ENCODE results near the gene NUP188. TPM values are rescaled to one million over a fixed set of nuclear protein-coding genes. Genes with fewer than 3 reads are reported as not detected.
A peak's percentile ranks its signal among the peaks of the same experiment; 100 is the strongest.

The NUP188 gene
- total and polyA plus RNA-seq, 2 donors: 19.2 to 22.0 TPM

GRCh38 chr9:128969491-128969890 lies 22.0 kb downstream of the NUP188 start:
- H3K4me1 ChIP-seq (ENCODE audit: control insufficient read depth in 2 of 2, insufficient read depth in 2 of 2, low read length in 2 of 2): no peaks in the 10 kb centered on the region
- H3K36me3 ChIP-seq (ENCODE audit: control insufficient read depth in 2 of 2, insufficient read depth in 2 of 2, low read length in 1 of 2): peaks cover 52 to 83% of the 10 kb centered on the region in 2 donors
- H3K9me3 ChIP-seq (ENCODE audit: control insufficient read depth in 2 of 2, insufficient read depth in 1 of 2, low read length in 1 of 2): no peaks in the 10 kb centered on the region
- DNase-seq (ENCODE audit: low read depth in 6 of 9, low spot score in 9 of 9): no peak
- no peak overlapping the region for H3K27ac ChIP-seq (ENCODE audit: low read depth in 1 of 2, low read length in 1 of 2)
- 99% methylated on average over 5 of the region's 5 CpGs for WGBS
- H3K27me3 ChIP-seq (ENCODE audit: control insufficient read depth in 2 of 2, insufficient read depth in 1 of 2, low read length in 1 of 2): no peaks in the 10 kb centered on the region
- no peak overlapping the region for H3K4me3 ChIP-seq (ENCODE audit: low read length in 2 of 2)

DNA sequence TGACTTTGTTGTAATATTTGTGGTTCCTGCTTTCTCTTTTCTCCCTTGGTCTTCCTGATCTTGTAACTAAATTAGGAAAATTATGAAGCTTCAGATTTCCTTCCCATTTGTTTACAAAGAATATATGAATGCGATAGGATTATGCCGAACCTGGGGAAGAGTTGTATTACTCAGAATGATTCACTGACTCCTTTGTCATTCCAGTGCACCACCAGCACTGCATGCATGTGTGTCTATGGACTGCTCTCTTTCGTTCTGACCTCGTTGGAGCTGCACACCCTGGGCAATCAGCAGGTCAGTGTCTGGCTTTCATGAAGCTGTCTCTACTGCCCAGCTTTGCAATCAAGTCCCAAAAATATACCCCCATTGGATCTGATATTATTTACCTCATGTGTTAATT lies 25.5 kb downstream of the NUP188 start:
- Histone ChIP-seq H3K27ac (ENCODE audit: low read depth in 1 of 2, low read length in 1 of 2) (no peak overlapping the region), H3K36me3 (ENCODE audit: control insufficient read depth in 2 of 2, insufficient read depth in 2 of 2, low read length in 1 of 2) (peaks cover 64 to 86% of the 10 kb centered on the region in 2 donors)
- WGBS: 96% methylated on average over 4 of the region's 4 CpGs

GRCh38 chr9:128979111-128979510 lies 31.6 kb downstream of the NUP188 start:
- H3K4me1 ChIP-seq (ENCODE audit: control insufficient read depth in 2 of 2, insufficient read depth in 2 of 2, low read length in 2 of 2): no peaks in the 10 kb centered on the region
- H3K9me3 ChIP-seq (ENCODE audit: control insufficient read depth in 2 of 2, insufficient read depth in 1 of 2, low read length in 1 of 2): no peaks in the 10 kb centered on the region
- H3K4me3 ChIP-seq (ENCODE audit: low read length in 2 of 2): no peak overlapping the region
- WGBS: 97% methylated on average over 3 of the region's 3 CpGs
- H3K36me3 ChIP-seq (ENCODE audit: control insufficient read depth in 2 of 2, insufficient read depth in 2 of 2, low read length in 1 of 2): peaks cover 77 to 89% of the 10 kb centered on the region in 2 donors
- no peak for DNase-seq (ENCODE audit: low read depth in 6 of 9, low spot score in 9 of 9)
- H3K27me3 ChIP-seq (ENCODE audit: control insufficient read depth in 2 of 2, insufficient read depth in 1 of 2, low read length in 1 of 2): no peaks in the 10 kb centered on the region
- H3K27ac ChIP-seq (ENCODE audit: low read depth in 1 of 2, low read length in 1 of 2): no peak overlapping the region

More for the DNA sequence above, 25.5 kb downstream of the NUP188 start:
- Histone ChIP-seq H3K4me3 (ENCODE audit: low read length in 2 of 2) (no peak overlapping the region), H3K27me3 (ENCODE audit: control insufficient read depth in 2 of 2, insufficient read depth in 1 of 2, low read length in 1 of 2) (no peaks in the 10 kb centered on the region), H3K9me3 (ENCODE audit: control insufficient read depth in 2 of 2, insufficient read depth in 1 of 2, low read length in 1 of 2) (no peaks in the 10 kb centered on the region), H3K4me1 (ENCODE audit: control insufficient read depth in 2 of 2, insufficient read depth in 2 of 2, low read length in 2 of 2) (no peaks in the 10 kb centered on the region)
- no peak for DNase-seq (ENCODE audit: low read depth in 6 of 9, low spot score in 9 of 9)

DNA sequence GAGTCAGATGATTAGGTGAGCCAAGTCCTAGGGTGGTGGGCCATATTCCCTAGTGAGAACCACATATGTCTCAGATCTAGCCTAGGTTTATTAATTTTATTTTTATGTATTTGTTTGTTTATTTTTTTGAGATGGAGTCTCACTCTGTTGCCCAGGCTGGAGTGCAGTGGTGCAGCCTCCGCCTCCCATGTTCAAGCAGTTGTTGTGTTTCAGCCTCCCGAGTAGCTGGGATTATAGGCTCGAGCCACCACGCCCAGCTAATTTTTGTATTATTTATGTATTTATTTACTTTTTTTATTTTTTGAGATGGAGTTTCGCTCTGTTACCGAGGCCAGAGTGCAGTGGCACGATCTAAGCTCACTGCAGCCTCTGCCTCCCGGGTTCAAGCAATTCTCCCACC lies 36.0 kb downstream of the NUP188 start:
- H3K9me3 ChIP-seq (ENCODE audit: control insufficient read depth in 2 of 2, insufficient read depth in 1 of 2, low read length in 1 of 2): no peaks in the 10 kb centered on the region
- no peaks in the 10 kb centered on the region for H3K4me1 ChIP-seq (ENCODE audit: control insufficient read depth in 2 of 2, insufficient read depth in 2 of 2, low read length in 2 of 2)
- no peaks in the 10 kb centered on the region for H3K27me3 ChIP-seq (ENCODE audit: control insufficient read depth in 2 of 2, insufficient read depth in 1 of 2, low read length in 1 of 2)
- H3K4me3 ChIP-seq (ENCODE audit: low read length in 2 of 2): no peak overlapping the region
- H3K27ac ChIP-seq (ENCODE audit: low read depth in 1 of 2, low read length in 1 of 2): no peak overlapping the region
- peaks cover 82 to 96% of the 10 kb centered on the region in 2 donors for H3K36me3 ChIP-seq (ENCODE audit: control insufficient read depth in 2 of 2, insufficient read depth in 2 of 2, low read length in 1 of 2)
- 98% methylated on average over 8 of the region's 8 CpGs for WGBS
- no peak for DNase-seq (ENCODE audit: low read depth in 6 of 9, low spot score in 9 of 9)

GRCh38 chr9:128986671-128987070 lies 39.2 kb downstream of the NUP188 start:
- no peaks in the 10 kb centered on the region for H3K9me3 ChIP-seq (ENCODE audit: control insufficient read depth in 2 of 2, insufficient read depth in 1 of 2, low read length in 1 of 2)
- H3K4me3 ChIP-seq (ENCODE audit: low read length in 2 of 2): no peak overlapping the region
- no peaks in the 10 kb centered on the region for H3K4me1 ChIP-seq (ENCODE audit: control insufficient read depth in 2 of 2, insufficient read depth in 2 of 2, low read length in 2 of 2)
- no peaks in the 10 kb centered on the region for H3K27me3 ChIP-seq (ENCODE audit: control insufficient read depth in 2 of 2, insufficient read depth in 1 of 2, low read length in 1 of 2)
- 96% methylated on average over 5 of the region's 5 CpGs for WGBS
- DNase-seq (ENCODE audit: low read depth in 6 of 9, low spot score in 9 of 9): no peak
- no peak overlapping the region for H3K27ac ChIP-seq (ENCODE audit: low read depth in 1 of 2, low read length in 1 of 2)
- H3K36me3 ChIP-seq (ENCODE audit: control insufficient read depth in 2 of 2, insufficient read depth in 2 of 2, low read length in 1 of 2): peaks cover 77 to 96% of the 10 kb centered on the region in 2 donors

DNA sequence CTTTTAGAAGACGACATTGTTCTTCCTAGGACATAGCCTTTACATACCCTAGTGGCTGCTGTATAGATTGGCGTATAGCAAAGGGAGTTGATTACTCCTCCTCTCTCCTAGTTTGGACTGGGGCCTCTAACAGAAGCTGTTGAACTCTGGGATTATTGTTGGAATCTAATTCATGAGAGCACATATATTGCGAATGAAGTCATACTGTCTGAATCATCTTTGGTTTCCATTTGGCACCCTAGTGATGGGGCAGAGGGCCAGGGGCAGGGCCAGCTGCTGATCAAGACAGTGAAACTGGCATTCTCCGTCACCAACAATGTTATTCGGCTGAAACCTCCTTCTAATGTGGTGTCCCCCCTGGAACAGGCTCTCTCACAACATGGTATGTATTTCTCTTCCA lies 40.3 kb downstream of the NUP188 start:
- Histone ChIP-seq H3K9me3 (ENCODE audit: control insufficient read depth in 2 of 2, insufficient read depth in 1 of 2, low read length in 1 of 2) (no peaks in the 10 kb centered on the region), H3K4me3 (ENCODE audit: low read length in 2 of 2) (no peak overlapping the region), H3K27me3 (ENCODE audit: control insufficient read depth in 2 of 2, insufficient read depth in 1 of 2, low read length in 1 of 2) (no peaks in the 10 kb centered on the region), H3K4me1 (ENCODE audit: control insufficient read depth in 2 of 2, insufficient read depth in 2 of 2, low read length in 2 of 2) (no peaks in the 10 kb centered on the region), H3K36me3 (ENCODE audit: control insufficient read depth in 2 of 2, insufficient read depth in 2 of 2, low read length in 1 of 2) (peaks cover 72 to 94% of the 10 kb centered on the region in 2 donors), H3K27ac (ENCODE audit: low read depth in 1 of 2, low read length in 1 of 2) (no peak overlapping the region)
- DNase-seq (ENCODE audit: low read depth in 6 of 9, low spot score in 9 of 9): no peak
- 98% methylated on average over 5 of the region's 5 CpGs for WGBS

DNA sequence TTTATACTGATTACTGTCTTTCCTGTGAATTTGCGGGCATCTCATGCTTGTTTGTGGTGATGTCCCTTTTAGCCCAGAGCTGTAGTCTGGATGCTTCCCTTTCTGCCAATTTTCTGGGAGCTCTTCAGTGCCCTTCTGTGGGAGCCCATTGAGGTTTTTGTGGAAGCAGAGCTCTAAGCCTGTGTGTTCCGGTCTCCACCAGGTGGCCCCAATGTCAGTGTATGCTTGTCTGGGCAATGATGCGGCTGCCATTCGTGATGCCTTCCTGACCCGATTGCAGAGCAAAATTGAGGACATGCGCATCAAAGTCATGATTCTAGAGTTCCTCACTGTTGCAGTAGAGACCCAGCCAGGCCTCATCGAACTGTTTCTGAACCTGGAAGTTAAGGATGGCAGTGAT lies 45.5 kb downstream of the NUP188 start:
- DNase-seq (ENCODE audit: low read depth in 6 of 9, low spot score in 9 of 9): peak in 1 of 9 donors; percentile 22
- Histone ChIP-seq H3K27ac (ENCODE audit: low read depth in 1 of 2, low read length in 1 of 2) (no peak overlapping the region), H3K4me1 (ENCODE audit: control insufficient read depth in 2 of 2, insufficient read depth in 2 of 2, low read length in 2 of 2) (peaks cover 15 to 18% of the 10 kb centered on the region in 2 donors), H3K36me3 (ENCODE audit: control insufficient read depth in 2 of 2, insufficient read depth in 2 of 2, low read length in 1 of 2) (peaks cover 74 to 91% of the 10 kb centered on the region in 2 donors), H3K4me3 (ENCODE audit: low read length in 2 of 2) (no peak overlapping the region), H3K27me3 (ENCODE audit: control insufficient read depth in 2 of 2, insufficient read depth in 1 of 2, low read length in 1 of 2) (no peaks in the 10 kb centered on the region), H3K9me3 (ENCODE audit: control insufficient read depth in 2 of 2, insufficient read depth in 1 of 2, low read length in 1 of 2) (no peaks in the 10 kb centered on the region)
- 95% methylated on average over 7 of the region's 7 CpGs for WGBS

- no peaks in the 10 kb centered on the region for H3K27me3 ChIP-seq (ENCODE audit: control insufficient read depth in 2 of 2, insufficient read depth in 1 of 2, low read length in 1 of 2)
- peak overlapping the region; percentile 64 to 72 for H3K27ac ChIP-seq (ENCODE audit: low read depth in 1 of 2, low read length in 1 of 2)
- H3K9me3 ChIP-seq (ENCODE audit: control insufficient read depth in 2 of 2, insufficient read depth in 1 of 2, low read length in 1 of 2): no peaks in the 10 kb centered on the region
- DNase-seq (ENCODE audit: low read depth in 6 of 9, low spot score in 9 of 9): peak in 8 of 9 donors; percentile 17 to 76 (median 36)
- H3K4me1 ChIP-seq (ENCODE audit: control insufficient read depth in 2 of 2, insufficient read depth in 2 of 2, low read length in 2 of 2): peaks cover 15 to 18% of the 10 kb centered on the region in 2 donors
- 29% methylated on average over 5 of the region's 5 CpGs for WGBS
- peaks cover 82 to 90% of the 10 kb centered on the region in 2 donors for H3K36me3 ChIP-seq (ENCODE audit: control insufficient read depth in 2 of 2, insufficient read depth in 2 of 2, low read length in 1 of 2)
- no peak overlapping the region for H3K4me3 ChIP-seq (ENCODE audit: low read length in 2 of 2)
Observed at GRCh38 chr9:128995791-128996190, 48.3 kb downstream of the NUP188 start.

DNA sequence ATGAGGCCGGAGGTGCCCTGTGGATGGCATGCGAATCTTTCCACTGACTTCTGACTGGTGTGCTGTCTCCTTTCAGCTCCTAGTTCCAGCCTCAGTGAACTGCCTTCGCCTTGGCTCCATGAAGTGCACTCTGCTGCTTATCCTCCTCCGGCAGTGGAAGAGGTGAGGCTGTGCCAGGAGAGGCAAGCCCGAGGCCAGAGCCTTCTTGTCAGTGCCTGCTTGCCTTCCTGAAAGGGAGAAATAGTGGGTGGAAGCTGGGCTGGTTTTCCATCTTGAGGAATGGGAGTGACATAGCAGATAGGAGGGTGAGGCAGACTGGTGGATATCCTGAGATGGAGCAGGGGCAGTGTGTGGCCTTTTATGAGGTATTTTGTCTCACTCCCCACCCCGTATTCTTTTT lies 51.0 kb downstream of the NUP188 start:
- peaks cover 89 to 93% of the 10 kb centered on the region in 2 donors for H3K36me3 ChIP-seq (ENCODE audit: control insufficient read depth in 2 of 2, insufficient read depth in 2 of 2, low read length in 1 of 2)
- H3K4me1 ChIP-seq (ENCODE audit: control insufficient read depth in 2 of 2, insufficient read depth in 2 of 2, low read length in 2 of 2): peaks cover 15 to 18% of the 10 kb centered on the region in 2 donors
- no peaks in the 10 kb centered on the region for H3K27me3 ChIP-seq (ENCODE audit: control insufficient read depth in 2 of 2, insufficient read depth in 1 of 2, low read length in 1 of 2)
- no peak overlapping the region for H3K27ac ChIP-seq (ENCODE audit: low read depth in 1 of 2, low read length in 1 of 2)
- no peak for DNase-seq (ENCODE audit: low read depth in 6 of 9, low spot score in 9 of 9)
- H3K9me3 ChIP-seq (ENCODE audit: control insufficient read depth in 2 of 2, insufficient read depth in 1 of 2, low read length in 1 of 2): no peaks in the 10 kb centered on the region
- H3K4me3 ChIP-seq (ENCODE audit: low read length in 2 of 2): no peak overlapping the region
- WGBS: 99% methylated on average over 6 of the region's 6 CpGs

Measured in thymus (tissue), 11 donors.